IMR-90 (cell line): ENCODE measurements around the gene ATP11A. TPM values are rescaled to one million over a fixed set of nuclear protein-coding genes. Genes with fewer than 3 reads are reported as not detected.

Source experiments
- ATAC-seq: fragments of 200-7000 bp; cut with Tn5 transposase; 2 replicates; pipeline ENCODE4 v1.9.1; 2020; ENCODE audit warnings: low read depth, mild to moderate bottlenecking, moderate library complexity
- BruUV-seq: library from RNA; stranded (reverse); fragments of 400-500 nt; replicated peaks from 2 replicates; lab custom pipeline; 2021; lab: Mats Ljungman, UMichigan
- CTCF ChIA-PET: fragments of 300-600 bp; formaldehyde crosslinking; extraction: SDS; loops from one replicate; lab custom pipeline; 2021; ENCODE audit warnings: antibody characterized with exemption; lab: Yijun Ruan, JAX
- POLR2A ChIA-PET: fragments of 300-600 bp; sonication (Branson Sonifier 250); formaldehyde crosslinking; loops from one replicate; lab custom pipeline; 2022; ENCODE audit warnings: antibody characterized with exemption; ENCODE audit not compliant: unreplicated experiment; lab: Charles Lee
- DNase-seq: peaks from one replicate; pipeline ENCODE4 v3.0.0; 2013
- H2AFZ ChIP-seq: replicated peaks from 2 replicates; pipeline ENCODE3; 2013; ENCODE audit warnings: low read length, mild to moderate bottlenecking; ENCODE audit not compliant: poor library complexity
- H2AK5ac ChIP-seq: 2 replicates; pipeline ENCODE4 v1.6.1; 2013; ENCODE audit warnings: low read depth, low read length, inconsistent platforms
- H2AK9ac ChIP-seq: replicated peaks from 2 replicates; pipeline ENCODE3; 2013; ENCODE audit warnings: mild to moderate bottlenecking, low read depth, low read length, moderate library complexity; ENCODE audit not compliant: poor library complexity
- H2BK120ac ChIP-seq: 2 replicates; pipeline ENCODE4 v1.6.1; 2013; ENCODE audit warnings: low read depth, low read length, inconsistent platforms
- H2BK15ac ChIP-seq: 3 replicates; pipeline ENCODE4 v1.6.1; 2013; ENCODE audit warnings: low read depth, low read length, inconsistent platforms
- H2BK20ac ChIP-seq: 2 replicates; pipeline ENCODE4 v1.6.1; 2013; ENCODE audit warnings: low read depth, mild to moderate bottlenecking, inconsistent platforms, low read length, moderate library complexity
- H2BK5ac ChIP-seq: 2 replicates; pipeline ENCODE4 v1.6.1; 2013; ENCODE audit warnings: mild to moderate bottlenecking, low read depth, low read length, inconsistent platforms; ENCODE audit not compliant: poor library complexity, severe bottlenecking
- H3K14ac ChIP-seq: replicated peaks from 2 replicates; pipeline ENCODE4 v1.6.1; 2013; ENCODE audit warnings: low read depth, low read length, inconsistent platforms
- H3K18ac ChIP-seq: 2 replicates; pipeline ENCODE4 v1.6.1; 2013; ENCODE audit warnings: low read depth, low read length, control low read depth
- H3K23ac ChIP-seq: 2 replicates; pipeline ENCODE4 v1.6.1; 2013; ENCODE audit warnings: low read depth, low read length, inconsistent platforms
- H3K27ac ChIP-seq: 2 replicates; pipeline ENCODE4 v1.5.1; 2013; ENCODE audit warnings: mild to moderate bottlenecking, control low read depth, low read length; ENCODE audit not compliant: insufficient read depth
- H3K27me3 ChIP-seq: 2 replicates; pipeline ENCODE4 v1.6.1; 2013; ENCODE audit warnings: low read length; ENCODE audit not compliant: control insufficient read depth, insufficient read depth
- H3K36me3 ChIP-seq: 2 replicates; pipeline ENCODE4 v1.6.1; 2013; ENCODE audit warnings: low read length, mixed read lengths; ENCODE audit not compliant: control insufficient read depth, insufficient read depth
- H3K4ac ChIP-seq: 2 replicates; pipeline ENCODE4 v1.6.1; 2013; ENCODE audit warnings: low read depth, low read length, inconsistent platforms
- H3K4me1 ChIP-seq: 2 replicates; pipeline ENCODE4 v1.6.1; 2013; ENCODE audit warnings: low read length, mixed read lengths; ENCODE audit not compliant: control insufficient read depth, insufficient read depth
- H3K4me2 ChIP-seq: 2 replicates; pipeline ENCODE4 v1.6.1; 2013; ENCODE audit warnings: low read depth, mild to moderate bottlenecking, control low read depth, low read length, moderate library complexity
- H3K4me3 ChIP-seq: 2 replicates; pipeline ENCODE4 v1.5.1; 2013; ENCODE audit warnings: low read depth, mild to moderate bottlenecking, control low read depth, low read length, moderate library complexity; ENCODE audit not compliant: insufficient read depth
- H3K56ac ChIP-seq: 2 replicates; pipeline ENCODE4 v1.6.1; 2013; ENCODE audit warnings: low read length, inconsistent platforms; ENCODE audit not compliant: insufficient read depth; ENCODE audit errors: extremely low read depth
- H3K79me1 ChIP-seq, 2 experiments: 2 replicates each; pipeline ENCODE4 v1.6.1; 2013; ENCODE audit warnings: low read length in 2 of 2, inconsistent platforms in 1 of 2, low read depth in 1 of 2
- H3K9ac ChIP-seq: 2 replicates; pipeline ENCODE4 v1.6.1; 2013; ENCODE audit warnings: low read depth, low read length, control low read depth
- H3K9me1 ChIP-seq: 2 replicates; pipeline ENCODE4 v1.6.1; 2013; ENCODE audit warnings: low read length, inconsistent platforms; ENCODE audit not compliant: insufficient read depth
- H3K9me3 ChIP-seq: 2 replicates; pipeline ENCODE4 v1.6.1; 2013; ENCODE audit warnings: low read length; ENCODE audit not compliant: control insufficient read depth, insufficient read depth
- H4K20me1 ChIP-seq: 2 replicates; pipeline ENCODE4 v1.6.1; 2013; ENCODE audit warnings: low read length, inconsistent platforms; ENCODE audit not compliant: insufficient read depth
- H4K5ac ChIP-seq: 2 replicates; pipeline ENCODE4 v1.6.1; 2013; ENCODE audit warnings: mild to moderate bottlenecking, low read depth, low read length, control low read depth
- H4K8ac ChIP-seq, 2 experiments: 2 replicates each; pipeline ENCODE4 v1.6.1; 2013; ENCODE audit warnings: low read depth in 2 of 2, low read length in 2 of 2, control low read depth in 1 of 2, inconsistent platforms in 1 of 2
- H4K91ac ChIP-seq: 2 replicates; pipeline ENCODE4 v1.6.1; 2013; ENCODE audit warnings: low read depth, low read length, inconsistent platforms; ENCODE audit not compliant: insufficient read depth
- BHLHE40 ChIP-seq: fragments of 150-350 bp; IDR thresholded peaks from 2 replicates; pipeline ENCODE4 v1.6.1; 2016; ENCODE audit warnings: mild to moderate bottlenecking, low read depth, low read length
- CEBPB ChIP-seq: IDR thresholded peaks from 2 replicates; pipeline ENCODE4 v1.6.1; 2012; ENCODE audit warnings: low read depth, low read length, improper control_type of control experiment
- CHD1 ChIP-seq: IDR thresholded peaks from 2 replicates; pipeline ENCODE4 v1.6.1; 2012; ENCODE audit warnings: low read depth, low read length, improper control_type of control experiment
- FOS ChIP-seq: fragments of 150-350 bp; IDR thresholded peaks from 2 replicates; pipeline ENCODE4 v1.6.1; 2016; ENCODE audit warnings: low read depth, low read length
- MAFK ChIP-seq: IDR thresholded peaks from 2 replicates; pipeline ENCODE4 v1.6.1; 2012; ENCODE audit warnings: low read depth, low read length, improper control_type of control experiment
- MAZ ChIP-seq: IDR thresholded peaks from 2 replicates; pipeline ENCODE4 v1.6.1; 2012; ENCODE audit warnings: low read depth, mild to moderate bottlenecking, low read length, improper control_type of control experiment, moderate library complexity, borderline replicate concordance
- MXI1 ChIP-seq: IDR thresholded peaks from 2 replicates; pipeline ENCODE4 v1.6.1; 2012; ENCODE audit warnings: low read depth, mild to moderate bottlenecking, low read length, moderate library complexity, borderline replicate concordance
- NFE2L2 ChIP-seq: fragments of 150-350 bp; IDR thresholded peaks from 2 replicates; pipeline ENCODE4 v1.6.1; 2016; ENCODE audit warnings: low read depth, mild to moderate bottlenecking, low read length
- POLR2A ChIP-seq: IDR thresholded peaks from 2 replicates; pipeline ENCODE4 v1.6.1; 2012; ENCODE audit warnings: mild to moderate bottlenecking, low read depth, low read length
- RAD21 ChIP-seq: IDR thresholded peaks from 2 replicates; pipeline ENCODE4 v1.6.1; 2012; ENCODE audit warnings: low read length, improper control_type of control experiment
- RCOR1 ChIP-seq: IDR thresholded peaks from 2 replicates; pipeline ENCODE4 v1.6.1; 2012; ENCODE audit warnings: mild to moderate bottlenecking, low read length, improper control_type of control experiment; ENCODE audit not compliant: insufficient replicate concordance
- RFX5 ChIP-seq: IDR thresholded peaks from 2 replicates; pipeline ENCODE4 v1.8.0; 2012; ENCODE audit warnings: low read depth, mild to moderate bottlenecking, low read length, moderate library complexity
- SMC3 ChIP-seq: fragments of 150-350 bp; IDR thresholded peaks from 2 replicates; pipeline ENCODE4 v1.6.1; 2016; ENCODE audit warnings: low read depth, mild to moderate bottlenecking, antibody characterized with exemption, low read length, moderate library complexity
- WGBS, 2 experiments: methylation state at CpG; one replicate each; pipeline versions ENCODE4 v1.1.5 to v1.1.7; 2013; ENCODE audit warnings: missing lambda C conversion rate in 2 of 2; ENCODE audit not compliant: insufficient read length in 1 of 2; ENCODE audit errors: extremely low coverage in 2 of 2; 5-methylcytosine and 5-hydroxymethylcytosine counted together
- dilution Hi-C: fragments of 300-500 bp; cut with HindIII; formaldehyde crosslinking; loops from one replicate; pipeline ENCODE4 v1.14.3; 2018; ENCODE audit warnings: low sequenced_read_pairs; ENCODE audit not compliant: unreplicated experiment
- in situ Hi-C: fragments of 300-500 bp; cut with MboI; formaldehyde crosslinking; loops from 3 replicates; pipeline ENCODE4 v1.14.3; 2019; ENCODE audit warnings: low sequenced_read_pairs, inconsistent platforms, mixed read lengths
- intact Hi-C: fragments of 100-400 bp; cut with micrococcal nuclease; formaldehyde crosslinking; loops from 2 replicates; pipeline ENCODE4 v1.10.0; 2022
- polyA plus RNA-seq, 3 experiments: library from polyadenylated mRNA; depleted of rRNA; stranded (reverse); fragments of >200 nt; gene quantifications; 2 replicates each; pipeline ENCODE4 v1.2.3, GENCODE V29; 2012; ENCODE audit warnings: low replicate concordance in 1 of 3
- total RNA-seq: library from RNA; depleted of rRNA; stranded (reverse); fragments of >200 nt; gene quantifications from 2 replicates; pipeline ENCODE4 v1.2.3, GENCODE V29; 2012
- TF ChIP-seq, protein P1 (sequence below): fragments of 150-350 bp; IDR thresholded peaks from 2 replicates; pipeline ENCODE4 v1.6.1; 2016; ENCODE audit warnings: low read depth, mild to moderate bottlenecking, low read length, moderate library complexity, borderline replicate concordance
- TF ChIP-seq, protein P2 (sequence below): fragments of 150-350 bp; IDR thresholded peaks from 2 replicates; pipeline ENCODE4 v1.6.1; 2017; ENCODE audit warnings: mild to moderate bottlenecking, antibody characterized with exemption, low read length, low read depth

The ATP11A gene
- total and polyA plus RNA-seq, 2 of the 4 experiments (the other 2 are of a cell fraction) = 8.4 to 12.0 TPM

DNA sequence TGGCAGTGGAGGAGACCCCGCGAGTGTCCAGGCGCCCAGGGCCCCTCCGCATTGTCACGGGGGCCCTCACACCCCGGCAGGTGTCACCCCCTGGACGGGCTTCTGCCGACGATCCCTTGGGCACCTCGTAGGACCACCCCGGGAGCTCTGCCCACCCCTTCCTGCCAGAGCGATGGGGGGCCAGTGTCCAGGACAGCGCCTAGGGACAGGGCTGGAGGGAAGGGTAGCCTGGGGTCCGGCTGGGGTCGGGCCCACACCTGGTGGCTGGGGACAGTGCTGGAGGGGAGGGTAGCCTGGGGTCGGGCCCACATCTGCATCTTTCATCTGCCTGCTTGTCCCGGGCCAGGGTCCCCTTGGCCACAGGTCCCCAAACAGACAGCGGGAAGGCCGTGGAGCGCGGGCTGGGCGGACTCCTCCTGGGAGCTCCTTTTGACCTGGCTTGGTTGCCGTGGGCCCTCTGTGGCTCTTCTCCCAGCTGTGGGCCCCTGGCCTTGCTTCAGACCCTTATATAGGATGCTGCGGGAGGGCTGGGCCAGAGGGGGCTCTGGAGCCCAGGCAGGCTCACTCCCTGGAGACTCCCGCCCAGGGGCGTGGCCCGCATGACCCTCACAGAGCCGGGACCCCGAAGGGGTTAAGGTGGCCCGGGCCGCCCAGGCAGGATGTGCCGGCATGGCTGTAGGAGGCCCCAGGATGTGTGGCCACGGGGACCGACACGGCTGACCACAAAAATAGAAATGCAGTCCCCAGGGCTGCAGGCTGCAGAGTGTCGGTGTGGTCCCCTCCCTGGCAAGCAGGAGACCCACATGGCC lies 205.0 kb downstream of the ATP11A start:
- no peak overlapping the region for H3K23ac ChIP-seq
- CTCF ChIA-PET = no interaction called here
- POLR2A ChIA-PET = no interaction called here
- in situ Hi-C loops = no loop called here
- H3K4me3 ChIP-seq = no peak overlapping the region
- H3K9me3 ChIP-seq = no peaks in the 10 kb centered on the region
- no peak overlapping the region; the same call in 1 of the 2 replicates for H3K4me2 ChIP-seq
- peaks cover 85% of the 10 kb centered on the region for H3K27me3 ChIP-seq
- H3K56ac ChIP-seq = no peak overlapping the region
- no peak overlapping the region for H4K5ac ChIP-seq
- no peak overlapping the region for H2BK120ac ChIP-seq
- H4K8ac ChIP-seq = no peak overlapping the region
- no peak overlapping the region for H3K9ac ChIP-seq
- no TSS peak for BruUV-seq
- H3K9me1 ChIP-seq = no peaks in the 10 kb centered on the region
- no peak overlapping the region for H2BK5ac ChIP-seq
- peak overlapping the region; percentile 11 for H2AFZ ChIP-seq
- H2AK9ac ChIP-seq = peak overlapping the region; percentile 24
- H2AK5ac ChIP-seq = no peak overlapping the region
- H3K36me3 ChIP-seq = no peaks in the 10 kb centered on the region
- intact Hi-C loops = no loop called here
- H4K20me1 ChIP-seq = no peaks in the 10 kb centered on the region
- ATAC-seq (no peak), DNase-seq (no peak)
- no peak overlapping the region for H2BK20ac ChIP-seq
- H4K91ac ChIP-seq = no peak overlapping the region
- H3K4ac ChIP-seq = no peak overlapping the region
- H3K27ac ChIP-seq = no peak overlapping the region
- no peaks in the 10 kb centered on the region for H3K79me1 ChIP-seq
- H3K18ac ChIP-seq = no peak overlapping the region
- WGBS, 2 experiments = 22% methylated on average over 15 of the region's 36 CpGs; no CpG with 5 or more reads in 1 of the 2 experiments
- H3K14ac ChIP-seq = no peak overlapping the region
- no peak overlapping the region for H2BK15ac ChIP-seq
- H3K4me1 ChIP-seq = peaks cover 2% of the 10 kb centered on the region; the same call in 1 of the 2 replicates
- dilution Hi-C loops = no loop called here
- TF ChIP-seq RAD21 (no peak), RCOR1 (no peak), RFX5 (no peak), POLR2A (no peak), SMC3 (no peak), MAFK (no peak), FOS (no peak), MXI1 (no peak), MAZ (no peak), CHD1 (no peak), NFE2L2 (no peak), CEBPB (no peak), BHLHE40 (no peak)
- TF ChIP-seq, protein P1, sequence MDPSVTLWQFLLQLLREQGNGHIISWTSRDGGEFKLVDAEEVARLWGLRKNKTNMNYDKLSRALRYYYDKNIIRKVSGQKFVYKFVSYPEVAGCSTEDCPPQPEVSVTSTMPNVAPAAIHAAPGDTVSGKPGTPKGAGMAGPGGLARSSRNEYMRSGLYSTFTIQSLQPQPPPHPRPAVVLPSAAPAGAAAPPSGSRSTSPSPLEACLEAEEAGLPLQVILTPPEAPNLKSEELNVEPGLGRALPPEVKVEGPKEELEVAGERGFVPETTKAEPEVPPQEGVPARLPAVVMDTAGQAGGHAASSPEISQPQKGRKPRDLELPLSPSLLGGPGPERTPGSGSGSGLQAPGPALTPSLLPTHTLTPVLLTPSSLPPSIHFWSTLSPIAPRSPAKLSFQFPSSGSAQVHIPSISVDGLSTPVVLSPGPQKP = no peak
- TF ChIP-seq, protein P2, sequence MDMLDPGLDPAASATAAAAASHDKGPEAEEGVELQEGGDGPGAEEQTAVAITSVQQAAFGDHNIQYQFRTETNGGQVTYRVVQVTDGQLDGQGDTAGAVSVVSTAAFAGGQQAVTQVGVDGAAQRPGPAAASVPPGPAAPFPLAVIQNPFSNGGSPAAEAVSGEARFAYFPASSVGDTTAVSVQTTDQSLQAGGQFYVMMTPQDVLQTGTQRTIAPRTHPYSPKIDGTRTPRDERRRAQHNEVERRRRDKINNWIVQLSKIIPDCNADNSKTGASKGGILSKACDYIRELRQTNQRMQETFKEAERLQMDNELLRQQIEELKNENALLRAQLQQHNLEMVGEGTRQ = no peak
